B cell (primary cell): Measurements from ENCODE around the gene AFG3L2. TPM values are rescaled to one million over a fixed set of nuclear protein-coding genes. Genes with fewer than 3 reads are reported as not detected.

Experiments
- ATAC-seq: fragments of 200-7000 bp; cut with Tn5 transposase; one replicate; pipeline ENCODE4 v1.10.0; 2021; ENCODE audit warnings: low read depth, mild to moderate bottlenecking, moderate number of reproducible peaks, moderate library complexity
- CTCF ChIA-PET: fragments of 350-600 bp; sonication (Branson Sonifier 250); formaldehyde crosslinking; loops from one replicate; lab custom pipeline; 2021; ENCODE audit warnings: antibody characterized with exemption, inconsistent platforms; lab: Charles Lee
- POLR2A ChIA-PET: fragments of 350-600 bp; sonication (Branson Sonifier 250); formaldehyde crosslinking; loops from one replicate; lab custom pipeline; 2021; ENCODE audit warnings: antibody characterized with exemption; lab: Charles Lee
- DNase-seq: peaks from one replicate; pipeline ENCODE4 v3.0.0; 2013
- H2AFZ ChIP-seq: 2 replicates; pipeline ENCODE4 v1.6.1; 2012; ENCODE audit warnings: mild to moderate bottlenecking, low read depth, low read length; ENCODE audit not compliant: insufficient read depth, poor library complexity, severe bottlenecking
- H3K27ac ChIP-seq, 2 donors: 1 replicate in 1 of 2; 2 replicates in 1 of 2; pipeline ENCODE4 v1.5.1; 2012 to 2013; ENCODE audit warnings: low read length in 2 of 2, mild to moderate bottlenecking in 2 of 2, moderate library complexity in 1 of 2
- H3K27me3 ChIP-seq, 4 experiments: fragments of 200-600 bp in 1 of 4; sonication (generic) in 1 of 4; replicated peaks in 1 of 4; 1 replicate in 2 of 4; 2 replicates in 2 of 4; pipeline versions ENCODE4 v1.6.1 to v1.7.0; 2013 to 2016; ENCODE audit warnings: low read length in 3 of 4, mild to moderate bottlenecking in 2 of 4, mixed read lengths in 1 of 4, moderate library complexity in 1 of 4; ENCODE audit not compliant: insufficient read depth in 4 of 4, control insufficient read depth in 3 of 4; ENCODE audit errors: control extremely low read depth in 1 of 4
- H3K36me3 ChIP-seq, 2 experiments: replicated peaks in 1 of 2; 1 replicate in 1 of 2; 2 replicates in 1 of 2; pipeline versions ENCODE4 v1.6.1 to v1.7.1; 2013; ENCODE audit warnings: low read length in 1 of 2; ENCODE audit not compliant: insufficient read depth in 2 of 2, control insufficient read depth in 1 of 2; ENCODE audit errors: control extremely low read depth in 1 of 2, extremely low read depth in 1 of 2
- H3K4me1 ChIP-seq, 2 donors: fragments of 200-600 bp in 1 of 2; sonication (generic) in 1 of 2; 1 replicate in 1 of 2; 2 replicates in 1 of 2; pipeline versions ENCODE4 v1.5.1 to v1.6.1; 2013 to 2017; ENCODE audit warnings: low read length in 2 of 2; ENCODE audit not compliant: control insufficient read depth in 2 of 2, insufficient read depth in 2 of 2
- H3K4me2 ChIP-seq: replicated peaks from 2 replicates; pipeline ENCODE3; 2012; ENCODE audit warnings: mild to moderate bottlenecking, low read depth, low read length; ENCODE audit not compliant: poor library complexity, severe bottlenecking
- H3K4me3 ChIP-seq, 5 experiments: fragments of 200-600 bp in 1 of 5; sonication (generic) in 1 of 5; 1 replicate in 3 of 5; 2 replicates in 2 of 5; pipeline versions ENCODE4 v1.5.1 to v1.7.0; 2011 to 2016; ENCODE audit warnings: low read length in 4 of 5, mild to moderate bottlenecking in 4 of 5, low read depth in 2 of 5, control low read depth in 1 of 5, moderate library complexity in 1 of 5; ENCODE audit not compliant: insufficient read depth in 1 of 5; ENCODE audit errors: control extremely low read depth in 1 of 5, extremely low read depth in 1 of 5
- H3K79me2 ChIP-seq: fragments of 200-600 bp; sonication (generic); one replicate; pipeline ENCODE4 v1.6.0; 2016; ENCODE audit warnings: low read length; ENCODE audit not compliant: control insufficient read depth, insufficient read depth
- H3K9ac ChIP-seq: fragments of 200-600 bp; sonication (generic); 2 replicates; pipeline ENCODE4 v1.6.1; 2017; ENCODE audit warnings: mild to moderate bottlenecking, low read length, moderate library complexity
- H3K9me3 ChIP-seq, 3 donors: one replicate each; pipeline versions ENCODE4 v1.6.1 to v1.7.1; 2013; ENCODE audit warnings: low read length in 2 of 3; ENCODE audit not compliant: control insufficient read depth in 2 of 3, insufficient read depth in 1 of 3; ENCODE audit errors: control extremely low read depth in 1 of 3
- H4K20me1 ChIP-seq: 2 replicates; pipeline ENCODE4 v1.6.0; 2012; ENCODE audit warnings: mild to moderate bottlenecking, low read length; ENCODE audit not compliant: insufficient read depth, control insufficient read depth, poor library complexity, severe bottlenecking
- H3K27ac Mint-ChIP-seq: one replicate; pipeline ENCODE4 v1.8.0; 2021; ENCODE audit warnings: mixed read lengths
- H3K27me3 Mint-ChIP-seq: one replicate; pipeline ENCODE4 v1.8.0; 2021; ENCODE audit warnings: mixed read lengths
- H3K4me1 Mint-ChIP-seq: one replicate; pipeline ENCODE4 v1.8.0; 2021; ENCODE audit warnings: mixed read lengths
- H3K4me3 Mint-ChIP-seq: one replicate; pipeline ENCODE4 v1.8.0; 2021; ENCODE audit warnings: mixed read lengths
- H3K9me3 Mint-ChIP-seq: one replicate; pipeline ENCODE4 v1.8.0; 2022; ENCODE audit warnings: mixed read lengths; ENCODE audit not compliant: insufficient read depth
- EZH2 ChIP-seq: IDR thresholded peaks from 2 replicates; pipeline ENCODE4 v1.6.1; 2012; ENCODE audit warnings: borderline replicate concordance, low read depth, mild to moderate bottlenecking, moderate library complexity, low read length; ENCODE audit not compliant: insufficient read depth, poor library complexity, severe bottlenecking
- WGBS: methylation state at CpG from one replicate; pipeline ENCODE4 v1.1.5; 2013; ENCODE audit warnings: missing lambda C conversion rate; ENCODE audit not compliant: insufficient coverage; 5-methylcytosine and 5-hydroxymethylcytosine counted together
- intact Hi-C: fragments of 100-400 bp; cut with micrococcal nuclease; formaldehyde crosslinking; loops from one replicate; pipeline ENCODE4 v1.10.0; 2022
- polyA plus RNA-seq: library from polyadenylated mRNA; depleted of rRNA; stranded (reverse); fragments of >200 nt; gene quantifications from 2 replicates; pipeline ENCODE4 v1.2.3, GENCODE V29; 2012
- total RNA-seq, 2 donors: library from RNA; stranded (reverse); fragments of 120-200 nt in 1 of 2; gene quantifications; 1 replicate in 1 of 2; 2 replicates in 1 of 2; pipeline versions ENCODE4 v1.2.3 to v1.2.4, GENCODE V29; 2013 to 2022
- TF ChIP-seq, protein P1 (sequence below): fragments of 200-600 bp; IDR thresholded peaks from one replicate; pipeline ENCODE4 v1.8.0; 2022; ENCODE audit warnings: antibody characterized with exemption, mild to moderate bottlenecking

Gene AFG3L2
- total and polyA plus RNA-seq, 2 donors (not counting 1 experiment from before 2014, with no cell fraction given) = 11.9 to 40.7 TPM

DNA sequence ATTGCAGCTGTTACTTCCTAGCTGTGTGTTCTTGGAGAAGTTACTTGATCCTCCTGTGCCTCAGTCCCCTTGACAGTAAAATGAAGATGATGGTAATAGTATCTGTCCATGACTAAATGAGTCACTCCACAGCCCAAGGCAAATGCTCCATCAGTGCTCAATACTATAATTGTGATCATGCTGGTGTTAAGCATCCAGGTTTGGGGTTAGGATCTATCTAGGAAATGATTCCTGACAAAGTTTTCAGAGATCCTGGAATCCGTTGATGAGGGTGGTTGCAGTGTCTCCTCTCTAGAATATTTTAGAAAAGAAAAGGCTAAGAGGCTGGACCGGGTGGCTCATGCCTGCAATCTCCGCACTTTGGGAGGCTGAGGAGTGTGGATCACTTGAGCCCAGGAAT, 28.0 kb upstream of the AFG3L2 start:
- POLR2A ChIA-PET = no interaction called here

More for the DNA sequence above, 28.0 kb upstream of the AFG3L2 start:
- Histone ChIP-seq H3K36me3 (no peaks in the 10 kb centered on the region), H4K20me1 (no peaks in the 10 kb centered on the region), H3K27me3 (peaks cover 0 to 40% (median 2%) of the 10 kb centered on the region in 4 experiments), H3K4me1 (peaks cover 9 to 18% of the 10 kb centered on the region in 2 donors), H3K9ac (no peak overlapping the region), H3K27ac (no peak overlapping the region), H3K4me3 (no peak overlapping the region), H2AFZ (no peak overlapping the region), H3K9me3 (no peaks in the 10 kb centered on the region), H3K4me2 (no peak overlapping the region), H3K79me2 (no peaks in the 10 kb centered on the region)
- H3K4me3 Mint-ChIP-seq = no peak overlapping the region
- 50% methylated on average over 1 of the region's 3 CpGs for WGBS
- no peaks in the 10 kb centered on the region for H3K9me3 Mint-ChIP-seq
- no peak overlapping the region for H3K27ac Mint-ChIP-seq
- no peak for ATAC-seq
- TF ChIP-seq, protein P1, sequence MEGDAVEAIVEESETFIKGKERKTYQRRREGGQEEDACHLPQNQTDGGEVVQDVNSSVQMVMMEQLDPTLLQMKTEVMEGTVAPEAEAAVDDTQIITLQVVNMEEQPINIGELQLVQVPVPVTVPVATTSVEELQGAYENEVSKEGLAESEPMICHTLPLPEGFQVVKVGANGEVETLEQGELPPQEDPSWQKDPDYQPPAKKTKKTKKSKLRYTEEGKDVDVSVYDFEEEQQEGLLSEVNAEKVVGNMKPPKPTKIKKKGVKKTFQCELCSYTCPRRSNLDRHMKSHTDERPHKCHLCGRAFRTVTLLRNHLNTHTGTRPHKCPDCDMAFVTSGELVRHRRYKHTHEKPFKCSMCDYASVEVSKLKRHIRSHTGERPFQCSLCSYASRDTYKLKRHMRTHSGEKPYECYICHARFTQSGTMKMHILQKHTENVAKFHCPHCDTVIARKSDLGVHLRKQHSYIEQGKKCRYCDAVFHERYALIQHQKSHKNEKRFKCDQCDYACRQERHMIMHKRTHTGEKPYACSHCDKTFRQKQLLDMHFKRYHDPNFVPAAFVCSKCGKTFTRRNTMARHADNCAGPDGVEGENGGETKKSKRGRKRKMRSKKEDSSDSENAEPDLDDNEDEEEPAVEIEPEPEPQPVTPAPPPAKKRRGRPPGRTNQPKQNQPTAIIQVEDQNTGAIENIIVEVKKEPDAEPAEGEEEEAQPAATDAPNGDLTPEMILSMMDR = no peak
- TF ChIP-seq EZH2 = no peak
- CTCF ChIA-PET = interaction anchor here (0.6 to 2.7 kb wide), 2 partner anchors 12 to 331 kb away, joined by 3 to 10 read pairs; no protein-coding TSS in a partner anchor
- intact Hi-C loops = loop anchor here (5.0 kb wide), 1 partner anchor 432 kb away; no protein-coding TSS in a partner anchor
- peaks cover 18% of the 10 kb centered on the region for H3K4me1 Mint-ChIP-seq
- DNase-seq = no peak
- peaks cover 29% of the 10 kb centered on the region for H3K27me3 Mint-ChIP-seq
